Endodermal cell (in vitro differentiated cells): ENCODE data around the gene GGT6. TPM values are rescaled to one million over a fixed set of nuclear protein-coding genes. Genes with fewer than 3 reads are reported as not detected.

Source experiments
- DNase-seq: peaks from one replicate; pipeline ENCODE4 v3.0.0-alpha.2; 2017
- H3K27ac ChIP-seq: 2 replicates; pipeline ENCODE4 v1.5.1; 2013; ENCODE audit warnings: mild to moderate bottlenecking, low read depth, low read length, moderate library complexity
- H3K27me3 ChIP-seq: 2 replicates; pipeline ENCODE4 v1.6.1; 2013; ENCODE audit warnings: mild to moderate bottlenecking, low read length, moderate library complexity; ENCODE audit not compliant: insufficient read depth, control insufficient read depth, poor library complexity, severe bottlenecking
- H3K36me3 ChIP-seq: 2 replicates; pipeline ENCODE4 v1.7.0; 2013; ENCODE audit warnings: mild to moderate bottlenecking, low read length, moderate library complexity; ENCODE audit not compliant: control insufficient read depth, insufficient read depth
- H3K4me1 ChIP-seq: one replicate; pipeline ENCODE4 v1.7.0; 2013; ENCODE audit warnings: low read length; ENCODE audit not compliant: control insufficient read depth, insufficient read depth
- H3K4me3 ChIP-seq: 2 replicates; pipeline ENCODE4 v1.5.1; 2013; ENCODE audit warnings: mild to moderate bottlenecking, low read length, moderate library complexity
- H3K9ac ChIP-seq: 2 replicates; pipeline ENCODE4 v1.6.1; 2013; ENCODE audit warnings: mild to moderate bottlenecking, low read length, moderate library complexity; ENCODE audit not compliant: poor library complexity, severe bottlenecking; ENCODE audit errors: extremely low read depth
- H3K9me3 ChIP-seq: 2 replicates; pipeline ENCODE4 v1.6.1; 2013; ENCODE audit warnings: mild to moderate bottlenecking, low read length, moderate library complexity; ENCODE audit not compliant: control insufficient read depth
- H3K27ac Mint-ChIP-seq: 2 replicates; pipeline ENCODE4 v1.8.0; 2020; ENCODE audit warnings: mixed read lengths
- H3K27me3 Mint-ChIP-seq: 2 replicates; pipeline ENCODE4 v1.8.0; 2021; ENCODE audit warnings: mild to moderate bottlenecking, mixed read lengths; ENCODE audit not compliant: insufficient read depth
- H3K36me3 Mint-ChIP-seq: 2 replicates; pipeline ENCODE4 v1.8.0; 2020; ENCODE audit warnings: low read depth, mixed read lengths
- H3K4me1 Mint-ChIP-seq: 2 replicates; pipeline ENCODE4 v1.8.0; 2020; ENCODE audit warnings: mixed read lengths
- H3K4me3 Mint-ChIP-seq: 2 replicates; pipeline ENCODE4 v1.8.0; 2020; ENCODE audit warnings: mild to moderate bottlenecking, moderate library complexity, mixed read lengths
- H3K9me3 Mint-ChIP-seq: 2 replicates; pipeline ENCODE4 v1.8.0; 2020; ENCODE audit warnings: mild to moderate bottlenecking, mixed read lengths
- WGBS, 2 experiments: methylation state at CpG; one replicate each; pipeline versions ENCODE4 v1.1.5 to v1.1.7; 2013; ENCODE audit warnings: missing lambda C conversion rate in 2 of 2, mixed read lengths in 1 of 2; ENCODE audit not compliant: insufficient coverage in 1 of 2, insufficient read length in 1 of 2; 5-methylcytosine and 5-hydroxymethylcytosine counted together
- total RNA-seq, 2 donors: library from RNA; stranded (reverse); fragmentation: NEBNext Ultra II Directional in 1 of 2; extraction: Animal tissue kit (Norgen Biotek cat#: 25700) in 1 of 2; gene quantifications; 2 replicates in 1 of 2; 3 replicates in 1 of 2; pipeline ENCODE4 v1.2.1, GENCODE V29; 2021
- TF ChIP-seq, protein P1 (sequence below): fragments of 200-600 bp; sonication (generic); conservative IDR thresholded peaks from 2 replicates; pipeline ENCODE4 v1.5.0; 2021; ENCODE audit warnings: antibody characterized with exemption, mild to moderate bottlenecking

The GGT6 gene
- total RNA-seq, 2 donors from 2014 or later = not detected

- 74 to 81% methylated on average over 6 to 19 of the region's 19 CpGs for WGBS, 2 experiments
- peaks cover 33% of the 10 kb centered on the region for H3K27me3 Mint-ChIP-seq
- peak overlapping the region; percentile 9 for H3K4me3 Mint-ChIP-seq
- DNase-seq = peak; percentile 83
- no peak overlapping the region for H3K9ac ChIP-seq
- H3K36me3 ChIP-seq = peaks cover 10% of the 10 kb centered on the region
- TF ChIP-seq, protein P1, sequence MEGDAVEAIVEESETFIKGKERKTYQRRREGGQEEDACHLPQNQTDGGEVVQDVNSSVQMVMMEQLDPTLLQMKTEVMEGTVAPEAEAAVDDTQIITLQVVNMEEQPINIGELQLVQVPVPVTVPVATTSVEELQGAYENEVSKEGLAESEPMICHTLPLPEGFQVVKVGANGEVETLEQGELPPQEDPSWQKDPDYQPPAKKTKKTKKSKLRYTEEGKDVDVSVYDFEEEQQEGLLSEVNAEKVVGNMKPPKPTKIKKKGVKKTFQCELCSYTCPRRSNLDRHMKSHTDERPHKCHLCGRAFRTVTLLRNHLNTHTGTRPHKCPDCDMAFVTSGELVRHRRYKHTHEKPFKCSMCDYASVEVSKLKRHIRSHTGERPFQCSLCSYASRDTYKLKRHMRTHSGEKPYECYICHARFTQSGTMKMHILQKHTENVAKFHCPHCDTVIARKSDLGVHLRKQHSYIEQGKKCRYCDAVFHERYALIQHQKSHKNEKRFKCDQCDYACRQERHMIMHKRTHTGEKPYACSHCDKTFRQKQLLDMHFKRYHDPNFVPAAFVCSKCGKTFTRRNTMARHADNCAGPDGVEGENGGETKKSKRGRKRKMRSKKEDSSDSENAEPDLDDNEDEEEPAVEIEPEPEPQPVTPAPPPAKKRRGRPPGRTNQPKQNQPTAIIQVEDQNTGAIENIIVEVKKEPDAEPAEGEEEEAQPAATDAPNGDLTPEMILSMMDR = no peak
- H3K9me3 ChIP-seq = no peaks in the 10 kb centered on the region
- H3K4me1 ChIP-seq = no peaks in the 10 kb centered on the region
- H3K4me1 Mint-ChIP-seq = peaks cover 5% of the 10 kb centered on the region
- H3K4me3 ChIP-seq = no peak overlapping the region
- no peaks in the 10 kb centered on the region for H3K27me3 ChIP-seq
- H3K27ac Mint-ChIP-seq = no peak overlapping the region
- H3K27ac ChIP-seq = no peak overlapping the region
- no peaks in the 10 kb centered on the region for H3K9me3 Mint-ChIP-seq
- H3K36me3 Mint-ChIP-seq = peaks cover 7% of the 10 kb centered on the region
Measured at GRCh38 chr17:4535667-4536258, 24.6 kb downstream of the GGT6 start.

GRCh38 chr17:4534928-4535666 lies 25.3 kb downstream of the GGT6 start:
- Mint-ChIP-seq H3K27me3 (peaks cover 39% of the 10 kb centered on the region), H3K4me1 (peaks cover 5% of the 10 kb centered on the region), H3K9me3 (no peaks in the 10 kb centered on the region), H3K36me3 (peaks cover 7% of the 10 kb centered on the region), H3K27ac (no peak overlapping the region), H3K4me3 (no peak overlapping the region)
- Histone ChIP-seq H3K9ac (no peak overlapping the region), H3K4me1 (no peaks in the 10 kb centered on the region), H3K27ac (no peak overlapping the region), H3K27me3 (no peaks in the 10 kb centered on the region), H3K4me3 (no peak overlapping the region), H3K9me3 (no peaks in the 10 kb centered on the region), H3K36me3 (peaks cover 10% of the 10 kb centered on the region)
- TF ChIP-seq, protein P1 = no peak
- WGBS, 2 experiments = 85 to 89% methylated on average over 13 to 27 of the region's 27 CpGs
- peak; percentile 75 for DNase-seq

GRCh38 chr17:4534515-4534914 lies 25.9 kb downstream of the GGT6 start:
- Mint-ChIP-seq H3K36me3 (peaks cover 3% of the 10 kb centered on the region), H3K4me1 (peaks cover 5% of the 10 kb centered on the region), H3K27me3 (peaks cover 42% of the 10 kb centered on the region), H3K27ac (no peak overlapping the region), H3K4me3 (no peak overlapping the region), H3K9me3 (no peaks in the 10 kb centered on the region)
- Histone ChIP-seq H3K4me1 (no peaks in the 10 kb centered on the region), H3K9ac (no peak overlapping the region), H3K27me3 (no peaks in the 10 kb centered on the region), H3K27ac (no peak overlapping the region), H3K4me3 (no peak overlapping the region), H3K9me3 (no peaks in the 10 kb centered on the region), H3K36me3 (peaks cover 10% of the 10 kb centered on the region)
- 84 to 88% methylated on average over 1 to 17 of the region's 17 CpGs for WGBS, 2 experiments
- no peak for DNase-seq
- TF ChIP-seq, protein P1 = no peak
